Activated CD8-positive, alpha-beta memory T cell treated with anti-CD3 and anti-CD28 coated beads for 4 hours (primary cell): ENCODE measurements around the gene NLRP12.
"Not testable (repeated sequence)": the region's sequence is repeated elsewhere in the genome, so short reads cannot be mapped to it uniquely, and the experiment has no call there.

Experiments
- DNase-seq, 2 donors: peaks; one replicate each; pipeline ENCODE4 v3.0.0-alpha.2; 2020; ENCODE audit warnings: low read depth in 2 of 2

The NLRP12 gene

DNA sequence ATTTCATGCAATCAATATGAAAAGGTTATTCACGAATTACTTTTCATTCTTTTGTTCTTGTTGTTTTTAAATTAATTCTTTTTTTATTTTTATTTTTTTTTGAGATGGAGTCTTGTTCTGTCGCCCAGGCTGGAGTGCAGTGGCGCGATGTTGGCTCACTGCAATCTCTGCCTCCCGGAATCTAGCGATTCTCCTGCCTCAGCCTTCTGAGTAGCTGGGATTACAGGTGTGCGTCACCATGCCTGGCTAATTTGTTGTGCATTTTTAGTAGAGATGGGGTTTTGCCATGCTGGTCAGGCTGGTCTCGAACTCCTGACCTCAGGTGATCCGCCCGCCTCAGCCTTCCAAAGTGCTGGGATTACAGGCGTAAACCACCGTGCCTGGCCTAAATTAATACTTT lies 16.1 kb upstream of the NLRP12 start:
- not testable (repeated sequence) for DNase-seq

DNA sequence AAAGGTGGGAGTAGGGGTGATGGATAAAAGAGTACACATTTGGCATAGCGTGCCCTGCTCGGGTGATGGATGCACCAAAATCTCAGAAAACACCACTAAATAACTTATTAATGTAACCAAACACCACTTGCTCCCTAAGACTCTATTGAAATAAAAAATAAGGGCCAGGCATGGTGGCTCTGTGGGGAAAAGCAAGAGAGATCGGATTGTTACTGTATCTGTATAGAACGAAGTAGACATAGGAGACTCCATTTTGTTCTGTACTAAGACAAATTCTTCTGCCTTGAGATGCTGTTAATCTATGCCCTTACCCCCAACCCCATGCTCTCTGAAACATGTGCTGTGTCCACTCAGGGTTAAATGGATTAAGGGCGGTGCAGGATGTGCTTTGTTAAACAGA lies 14.3 kb upstream of the NLRP12 start:
- DNase-seq: not testable (repeated sequence)

DNA sequence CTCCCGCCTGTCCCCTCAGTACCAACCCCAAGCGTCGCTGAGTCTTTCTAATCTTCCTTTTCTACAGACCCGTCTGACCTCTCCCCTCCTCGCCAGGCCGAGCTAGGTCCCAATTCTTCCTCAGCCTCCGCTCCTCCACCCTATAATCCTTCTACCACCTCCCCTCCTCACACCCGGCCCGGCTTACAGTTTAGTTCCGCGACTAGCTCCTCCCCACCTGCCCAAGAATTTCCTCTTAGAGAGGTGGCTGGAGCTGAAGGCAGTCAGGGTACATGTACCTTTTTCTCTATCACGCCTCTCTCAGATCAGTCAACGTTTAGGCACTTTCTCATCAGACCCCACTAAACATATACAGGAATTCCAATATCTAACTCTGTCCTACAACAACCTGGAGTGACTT lies 8.7 kb upstream of the NLRP12 start:
- DNase-seq: not testable (repeated sequence)

DNA sequence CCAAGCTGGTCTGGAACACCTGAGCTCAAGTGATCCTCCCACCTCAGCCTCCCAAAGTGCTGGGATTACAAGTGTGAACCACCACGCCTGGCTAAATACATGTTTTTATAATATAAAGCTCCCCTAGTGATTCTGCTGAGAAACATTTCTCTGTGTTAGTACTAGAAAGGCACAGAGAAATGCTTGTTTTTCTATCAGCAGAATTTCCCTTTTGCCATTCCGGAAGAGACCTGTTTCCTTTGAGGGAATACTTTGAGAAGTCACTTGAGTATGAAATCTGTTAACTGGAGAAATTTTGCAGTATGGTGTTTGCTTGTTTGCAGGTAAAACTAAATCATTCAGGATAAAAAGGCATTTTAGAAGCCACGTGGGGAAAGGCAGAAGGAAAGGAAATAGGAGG lies 4.4 kb upstream of the NLRP12 start:
- no peak for DNase-seq

DNA sequence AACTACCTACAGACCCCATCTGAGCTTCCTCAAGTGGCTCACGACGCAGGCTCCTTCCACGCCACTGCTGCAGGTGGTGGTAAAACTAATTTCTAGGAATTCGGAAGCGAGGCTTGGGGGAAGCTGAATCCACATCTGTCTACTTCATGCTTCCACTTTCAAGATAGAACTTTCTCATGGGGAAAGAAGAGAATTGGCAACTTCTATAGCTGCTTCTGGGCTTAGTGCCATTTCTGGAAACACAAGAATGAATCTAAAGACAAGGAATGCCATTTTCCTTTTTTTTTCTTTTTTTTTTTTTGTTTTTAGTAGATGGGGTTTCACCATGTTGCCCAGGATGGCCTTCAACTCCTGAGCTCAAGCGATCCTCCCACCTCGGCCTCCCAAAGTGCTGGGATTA lies 2.8 kb upstream of the NLRP12 start:
- no peak for DNase-seq

DNA sequence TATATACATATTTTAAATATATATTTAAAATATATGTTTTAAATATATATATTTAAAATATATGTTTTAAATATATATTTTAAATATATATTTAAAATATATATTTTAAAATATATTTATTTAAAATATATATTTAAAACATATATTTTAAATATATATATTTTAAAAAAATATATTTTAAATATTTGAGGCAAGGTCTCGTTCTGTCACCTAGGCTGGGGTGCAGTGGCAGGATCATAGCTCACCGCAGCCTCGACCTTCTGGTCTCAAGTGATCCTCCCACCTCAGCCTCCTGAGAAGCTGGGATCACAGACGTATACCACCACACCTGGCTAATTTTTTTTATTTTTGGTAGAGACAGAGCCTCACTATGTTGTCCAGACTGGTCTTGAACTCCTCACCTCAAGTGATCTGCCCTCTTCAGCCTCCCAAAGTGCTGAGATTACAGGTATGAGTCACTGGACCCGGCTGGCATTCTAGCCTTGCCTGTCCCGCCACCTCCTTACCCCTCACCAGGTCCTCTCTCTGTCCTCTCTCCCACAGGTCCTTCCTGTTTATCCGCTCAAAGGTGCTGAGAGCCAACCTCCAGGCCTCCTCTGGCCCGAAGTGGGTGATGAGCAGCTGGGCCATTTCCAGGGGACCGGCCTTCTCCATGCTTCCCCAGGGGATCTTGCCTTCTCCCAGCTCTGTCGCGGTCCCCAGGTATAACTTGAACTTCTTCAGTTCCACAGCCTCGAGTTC lies 564 bp downstream of the NLRP12 start:
- DNase-seq: no peak

DNA sequence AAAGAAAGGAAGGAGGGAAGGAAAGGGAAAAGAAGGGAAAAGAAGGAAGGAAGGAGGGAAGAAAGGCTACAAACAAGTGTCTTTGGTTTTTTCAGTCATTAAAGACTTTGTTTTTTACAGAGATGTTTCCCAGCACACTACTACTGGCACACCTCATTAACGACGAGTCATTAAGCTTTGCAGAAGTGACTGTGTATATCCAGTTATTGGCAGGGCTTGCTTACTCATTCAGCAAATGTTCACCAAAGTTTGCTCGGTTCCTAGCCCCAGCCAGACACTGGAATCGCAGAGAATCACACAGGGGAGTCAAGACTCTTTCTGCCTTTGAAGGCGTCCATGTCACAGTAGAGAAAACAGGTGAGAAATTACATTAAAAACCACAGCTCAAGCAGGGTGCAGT lies 4.3 kb downstream of the NLRP12 start:
- no peak for DNase-seq

DNA sequence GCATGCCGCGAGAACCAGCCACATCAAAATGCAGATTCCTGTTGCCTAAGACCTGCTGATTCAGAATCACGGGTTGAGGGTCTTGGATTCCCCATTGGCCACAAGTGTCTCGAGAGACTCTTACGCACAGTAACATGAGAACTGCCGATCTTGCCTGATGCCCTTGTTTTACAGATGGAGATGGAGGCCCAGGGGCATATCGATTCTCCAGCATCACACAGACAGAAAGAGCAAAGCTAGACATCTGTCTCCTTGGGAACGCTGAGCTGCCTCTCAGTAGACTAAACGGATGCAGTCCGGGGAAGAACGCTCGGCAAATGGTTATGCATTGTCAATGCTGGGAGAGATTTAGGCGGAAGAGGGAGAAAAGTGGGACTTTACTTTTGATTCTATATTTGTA lies 5.4 kb downstream of the NLRP12 start:
- DNase-seq: no peak

DNA sequence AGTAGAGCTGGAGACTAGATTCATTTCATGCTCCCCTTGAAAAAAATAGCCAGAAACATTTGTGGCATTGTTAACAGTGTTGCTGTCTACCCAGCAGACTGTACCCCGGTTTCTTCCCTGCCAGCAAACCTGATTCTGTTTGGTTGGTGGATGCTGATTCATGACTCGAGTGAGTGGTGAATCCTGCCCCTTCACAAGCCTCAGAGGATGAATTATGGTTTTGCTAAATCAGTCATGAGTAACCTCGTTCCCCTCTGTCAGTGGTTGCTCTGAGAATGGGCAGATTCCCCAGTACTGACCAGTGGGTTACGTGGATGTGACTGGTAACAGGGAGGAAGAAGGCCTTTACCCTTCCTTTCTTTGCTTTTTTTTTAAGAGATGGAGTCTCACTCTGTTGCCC lies 10.1 kb downstream of the NLRP12 start:
- no peak for DNase-seq

DNA sequence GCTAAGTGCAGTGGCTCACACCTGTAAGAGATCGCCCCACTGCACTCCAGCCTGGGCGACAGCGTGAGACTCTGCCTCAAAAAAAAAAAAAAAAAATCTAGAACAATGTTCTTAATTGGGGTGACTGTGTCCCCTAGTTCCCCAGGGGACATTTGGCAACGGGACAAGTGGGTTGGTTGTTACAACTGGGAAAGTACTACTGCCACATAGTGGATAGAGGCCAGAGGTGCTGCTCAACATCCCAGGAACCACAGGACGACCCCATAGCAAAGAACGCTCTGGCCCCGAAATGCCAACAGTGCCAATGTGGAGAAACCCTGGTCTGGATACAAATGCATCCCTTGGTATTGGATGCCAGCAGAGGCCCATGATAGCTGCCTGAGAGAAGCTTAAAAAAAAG lies 11.8 kb downstream of the NLRP12 start:
- DNase-seq: no peak

DNA sequence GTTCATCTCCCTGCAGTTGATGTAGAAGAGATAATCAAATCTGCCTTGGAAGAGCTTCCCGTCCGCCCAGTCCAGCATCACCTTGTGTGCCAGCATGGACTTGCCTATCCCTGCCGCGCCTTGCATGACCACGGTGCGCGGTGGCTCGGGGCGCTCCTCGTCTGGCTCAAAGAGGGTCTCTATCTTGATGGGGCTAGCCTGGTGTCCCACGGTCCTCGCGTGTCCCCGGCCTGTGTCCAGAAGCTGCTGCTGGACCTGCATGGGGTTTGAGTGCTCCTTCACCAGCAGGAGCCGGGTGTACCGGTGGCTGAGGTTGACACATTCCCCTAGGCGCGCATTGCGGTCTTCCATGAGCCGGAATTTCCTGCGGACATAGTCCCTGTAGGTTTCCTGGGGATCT lies 13.2 kb downstream of the NLRP12 start:
- no peak for DNase-seq

DNA sequence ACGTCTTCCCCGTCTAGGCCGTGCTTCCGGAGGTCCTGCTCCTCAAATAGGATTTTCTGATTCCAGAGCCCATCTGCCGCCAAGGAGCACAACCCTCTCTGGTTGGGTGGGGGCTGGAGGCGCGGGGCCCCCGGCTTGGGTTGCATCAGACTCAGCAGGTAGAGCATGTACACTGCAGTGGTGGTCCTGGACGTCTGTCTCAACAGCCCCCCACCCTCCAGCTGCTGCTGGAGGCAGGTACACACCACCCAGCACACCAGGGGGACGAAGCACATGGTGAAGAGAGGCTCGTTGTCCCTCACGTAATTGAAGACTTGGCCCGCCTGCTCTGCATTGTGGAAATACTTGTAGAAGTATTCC lies 13.9 kb downstream of the NLRP12 start:
- no peak for DNase-seq

DNA sequence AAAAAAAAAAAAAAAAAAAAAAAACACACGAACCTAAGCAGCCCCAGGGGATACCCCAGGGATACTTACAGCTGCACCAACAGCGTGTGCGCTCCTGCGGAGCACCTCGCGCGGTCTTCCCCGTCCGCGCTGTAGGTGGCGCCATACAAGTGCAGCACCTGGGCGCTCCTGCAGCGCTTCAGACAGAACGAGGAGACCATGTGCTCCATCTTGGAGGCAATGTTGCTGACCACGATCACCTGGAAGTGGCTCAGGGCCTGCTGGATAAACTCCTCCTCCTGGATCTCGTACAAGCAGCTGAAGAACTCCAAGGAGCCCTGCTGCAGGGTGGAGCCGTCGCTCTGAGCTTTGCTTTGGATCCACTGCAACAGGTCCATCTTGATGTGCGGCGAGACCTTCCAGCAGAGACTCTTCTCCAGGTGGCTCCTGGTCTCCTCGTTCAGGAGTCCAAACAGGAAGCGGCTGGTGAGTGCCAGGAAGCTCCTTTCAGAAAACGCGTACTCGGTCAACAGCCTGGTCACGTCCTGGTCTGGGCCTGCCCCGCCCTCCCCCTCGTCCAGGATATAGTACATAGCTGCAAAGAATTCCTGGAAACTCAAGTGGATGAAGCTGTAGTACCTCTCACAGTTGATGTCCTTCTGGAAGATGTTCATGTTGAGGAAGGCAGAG lies 14.5 kb downstream of the NLRP12 start:
- DNase-seq: no peak

DNA sequence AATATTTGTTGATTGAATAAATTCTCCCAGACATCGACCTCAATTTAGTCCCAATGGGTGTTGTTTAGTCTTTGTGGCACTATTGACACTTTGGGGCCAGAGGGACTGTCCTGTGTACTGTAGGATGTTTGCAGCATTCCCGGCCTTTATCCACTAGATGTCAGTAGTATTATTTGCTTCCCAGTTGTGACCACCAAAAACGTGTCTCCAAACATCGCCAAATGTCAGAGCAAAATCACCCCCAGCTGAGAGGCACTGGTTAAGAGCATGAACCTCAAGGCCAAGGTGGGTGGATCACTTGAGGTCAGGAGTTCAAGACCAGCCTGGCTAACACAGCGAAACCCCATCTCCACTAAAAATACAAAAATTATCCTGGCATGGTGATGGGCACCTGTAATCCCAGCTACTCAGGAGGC lies 15.4 kb downstream of the NLRP12 start:
- no peak for DNase-seq

DNA sequence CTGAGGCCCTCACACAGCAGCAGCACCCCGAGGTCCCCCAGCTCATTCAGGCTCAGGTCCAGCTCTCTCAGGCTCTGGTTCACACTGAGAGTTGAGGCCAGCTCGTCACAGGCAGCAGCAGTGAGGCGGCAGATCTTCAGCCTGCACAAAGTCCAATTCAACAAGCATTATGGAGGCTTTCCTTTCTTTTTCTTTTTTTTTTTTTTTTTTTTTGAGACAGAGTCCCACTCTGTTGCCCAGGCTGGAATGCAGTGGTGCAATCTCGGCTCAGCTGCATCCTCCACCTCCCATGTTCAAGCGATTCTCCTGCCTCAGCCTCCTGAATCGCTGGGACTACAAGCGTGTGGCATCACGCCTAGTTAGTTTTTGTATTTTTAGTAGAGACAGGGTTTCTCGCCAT lies 22.9 kb downstream of the NLRP12 start:
- no peak for DNase-seq

DNA sequence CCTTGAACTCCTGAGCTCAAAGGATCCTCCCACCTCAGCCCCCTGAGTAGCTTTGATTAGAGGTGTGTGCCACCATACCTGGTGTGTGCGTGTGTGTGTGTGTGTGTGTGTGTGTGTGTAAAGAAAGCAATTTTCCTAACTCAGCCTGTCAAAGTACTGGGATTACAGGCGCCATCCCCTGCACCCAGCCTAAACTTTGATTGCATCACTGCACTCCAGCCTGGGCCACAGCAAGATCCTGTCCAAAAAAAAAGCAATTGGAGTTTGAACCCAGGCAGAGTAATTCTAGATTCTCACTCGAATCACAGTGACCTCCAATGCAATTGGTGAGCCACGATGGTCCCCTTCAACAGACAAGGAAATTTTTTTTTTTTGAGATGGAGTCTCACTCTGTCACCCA lies 29.1 kb downstream of the NLRP12 start:
- no peak for DNase-seq

DNA sequence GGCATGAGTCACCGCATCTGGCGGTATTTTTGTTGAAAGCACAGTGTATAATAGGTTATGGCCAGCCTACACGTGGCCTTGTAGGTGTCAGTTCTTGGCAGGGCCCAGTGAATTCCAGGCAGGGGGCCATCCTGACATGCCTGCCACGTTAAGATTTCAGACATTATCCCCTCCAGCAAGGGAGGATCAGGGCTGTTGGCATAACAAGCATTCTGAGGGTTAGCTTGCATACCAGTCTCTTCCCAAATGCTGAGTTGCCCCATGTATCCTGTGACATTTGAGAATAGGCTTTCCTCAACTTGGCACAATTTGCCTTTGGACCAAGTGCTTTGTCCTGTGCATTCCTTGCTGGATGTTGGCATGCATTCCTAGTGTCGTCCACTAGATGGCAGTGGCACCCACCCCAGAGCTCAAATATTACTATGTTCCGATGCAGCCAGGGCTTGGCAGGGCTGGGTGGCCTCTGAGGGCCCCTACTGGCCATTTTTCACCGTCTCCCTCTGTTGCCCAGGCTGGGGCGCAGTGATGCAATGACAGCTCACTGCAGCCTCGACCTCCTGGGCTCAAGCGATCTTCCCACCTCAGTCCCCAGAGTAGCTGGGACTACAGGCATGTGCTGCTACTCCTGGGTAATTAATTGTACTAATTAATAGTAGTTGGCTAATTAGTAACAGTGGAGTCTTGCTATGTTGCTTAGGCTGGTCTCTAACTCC lies 31.2 kb downstream of the NLRP12 start:
- peak; percentile 30 to 48 for DNase-seq

DNA sequence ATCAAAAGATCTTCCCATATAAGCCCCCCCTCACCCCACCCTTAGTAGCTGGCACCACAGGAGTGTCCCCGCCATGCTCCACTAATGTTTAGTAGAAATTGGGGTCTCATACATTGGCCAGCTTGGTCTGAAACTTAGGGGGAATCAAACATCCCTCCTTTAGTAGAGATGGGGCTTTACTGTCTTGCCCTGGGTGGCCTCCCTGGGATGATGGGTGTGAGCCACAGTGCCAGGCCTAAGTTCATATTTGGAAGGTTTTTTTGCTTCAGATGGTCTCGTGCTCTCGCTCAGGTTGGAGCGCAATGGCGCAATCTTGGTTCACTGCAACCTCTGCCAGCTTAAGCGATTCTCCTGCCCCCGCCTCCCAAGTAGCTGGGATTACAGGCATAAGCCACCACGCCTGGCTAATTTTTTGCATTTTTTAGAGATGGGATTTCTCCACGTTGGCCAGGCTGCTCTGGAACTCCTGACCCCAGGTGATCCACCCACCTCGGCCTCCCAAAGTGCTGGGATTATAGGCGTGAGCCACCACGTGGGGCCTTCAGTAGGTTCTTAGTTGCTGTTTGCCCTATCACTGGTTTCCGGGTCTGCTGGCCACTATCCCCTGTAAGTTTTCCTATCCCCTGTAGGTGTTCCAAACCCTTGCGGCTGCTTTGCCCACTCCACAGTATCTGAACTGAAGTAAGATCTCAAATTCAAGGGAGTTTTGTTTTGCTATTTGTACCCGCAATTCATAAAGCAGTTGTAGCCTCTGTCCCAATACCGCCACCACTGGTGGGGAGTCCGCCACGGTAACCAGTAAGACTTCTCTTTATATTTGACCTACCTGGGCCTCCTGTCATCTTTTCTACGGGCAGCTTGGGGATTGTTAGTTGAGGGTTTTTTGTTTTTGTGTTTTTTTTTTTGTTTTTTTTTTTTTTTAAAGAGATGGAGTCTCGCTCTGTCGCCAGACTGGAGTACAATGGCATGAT lies 34.1 kb downstream of the NLRP12 start:
- DNase-seq: no peak

DNA sequence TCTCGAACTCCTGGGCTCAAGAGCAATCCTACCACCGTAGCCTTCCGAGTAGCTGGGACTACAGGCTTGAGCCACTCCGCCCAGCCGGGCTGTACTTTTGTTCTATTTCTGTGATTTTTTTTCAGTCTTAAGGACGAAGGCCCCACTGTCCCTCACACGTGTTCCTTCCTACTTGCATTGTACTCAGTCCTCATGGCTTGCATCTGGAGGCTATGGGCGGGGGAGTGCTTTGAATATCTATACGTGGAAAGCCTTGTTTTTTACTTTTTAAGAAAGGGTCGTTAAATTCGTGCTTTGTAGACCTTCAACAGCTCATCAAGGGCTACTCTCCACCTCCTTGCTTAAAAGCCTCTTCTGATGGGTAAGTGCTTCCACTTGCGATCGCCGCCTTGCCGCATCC lies 36.8 kb downstream of the NLRP12 start:
- DNase-seq: no peak

DNA sequence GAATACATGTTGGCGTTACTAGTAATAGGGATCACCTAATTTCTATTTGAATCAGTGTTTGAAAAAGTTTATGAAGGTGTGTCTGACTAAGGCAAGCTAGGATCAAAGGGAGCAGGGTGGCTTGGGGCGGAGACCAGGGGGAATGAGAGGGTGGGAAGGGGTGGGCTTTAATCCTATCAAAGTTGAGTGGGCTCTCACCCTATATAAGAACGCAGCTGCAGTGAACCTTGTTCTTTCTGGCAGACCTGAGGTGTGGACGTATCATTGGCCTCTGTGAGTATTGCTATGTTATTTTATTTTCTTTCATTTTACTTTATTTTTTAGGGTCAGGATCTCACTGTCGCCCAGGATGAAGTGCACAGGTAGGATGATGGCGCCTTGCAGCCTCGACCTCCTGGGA lies 37.4 kb downstream of the NLRP12 start:
- DNase-seq: no peak

DNA sequence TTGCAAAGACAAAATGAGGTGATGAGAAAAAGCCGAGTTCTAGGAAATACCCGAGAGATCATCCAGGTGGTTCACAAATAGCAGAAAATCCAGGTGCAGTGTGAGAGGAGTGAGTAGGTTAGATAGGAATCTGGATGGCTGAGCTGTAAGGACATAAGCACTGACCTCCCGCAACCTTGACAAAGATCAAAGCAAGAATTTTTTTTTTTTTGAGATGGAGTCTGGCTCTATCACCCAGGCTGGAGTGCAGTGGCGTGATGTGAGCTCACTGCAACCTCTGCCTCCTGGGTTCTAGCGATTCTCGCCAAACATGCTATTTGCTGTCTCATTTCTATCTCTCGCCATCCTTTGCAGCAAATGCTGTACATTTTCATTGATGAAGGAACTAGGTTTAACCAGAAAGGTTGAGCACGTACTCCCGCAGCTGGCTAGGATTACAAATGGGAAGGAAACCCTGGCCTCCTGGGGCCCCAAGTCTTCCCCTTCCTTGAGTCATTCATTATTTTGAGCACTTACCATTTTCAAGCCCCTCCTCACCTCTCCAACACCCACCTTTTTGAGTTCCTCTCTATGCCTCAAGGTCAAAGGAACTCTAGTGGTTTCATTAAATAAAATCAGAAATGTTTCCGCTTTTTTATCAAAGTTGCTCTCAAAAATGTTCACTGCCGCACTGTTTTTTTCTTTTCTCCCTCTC lies 38.8 kb downstream of the NLRP12 start:
- no peak for DNase-seq
